Loucy (cell line): ENCODE measurements around the gene NCOA7.

Source experiments
- CTCF ChIP-seq: fragments of 200-600 bp; sonication (generic); conservative IDR thresholded peaks from 2 replicates; pipeline ENCODE4 v1.5.1; 2014; ENCODE audit warnings: mild to moderate bottlenecking, antibody characterized with exemption, low read length
- EZH2phosphoT487 ChIP-seq: fragments of 200-600 bp; IDR thresholded peaks from 2 replicates; pipeline ENCODE4 v1.6.1; 2018; ENCODE audit warnings: antibody characterized with exemption, mild to moderate bottlenecking, moderate library complexity, borderline replicate concordance

- TF ChIP-seq CTCF (no peak), EZH2phosphoT487 (no peak)
These were observed 165.2 kb downstream of the NCOA7 start for GRCh38 chr6:125955973-125956372.
